ENCODE data around the gene AVPR2.

GRCh38 chrX:153871451-153871850 lies 33.0 kb upstream of the AVPR2 start:
- TF ChIP-seq EZH2 (IDR thresholded peaks at IDR 0.05; ENCODE audit: borderline replicate concordance, insufficient read depth, low read depth, low read length, poor library complexity, severe bottlenecking): no peak
- TF ChIP-seq CTCF (IDR thresholded peaks at IDR 0.05): no peak
